Stimulated activated CD8-positive, alpha-beta memory T cell treated with anti-CD3 and anti-CD28 coated beads, Interleukin-12 subunit alpha, Interleukin-12 subunit beta, amount 100 ng/mL, for 24 hours (primary cell): ENCODE data around the gene JAZF1.

Source experiments
- DNase-seq: peaks from one replicate; pipeline ENCODE4 v3.0.0-alpha.2; 2020; ENCODE audit errors: extremely low read depth

Gene JAZF1

GRCh38 chr7:28136420-28136819 is 44.2 kb downstream of the JAZF1 start:
- DNase-seq, result no peak

- no peak for DNase-seq
These were observed 44.8 kb downstream of the JAZF1 start for GRCh38 chr7:28135760-28136159.

GRCh38 chr7:28135315-28135714 is 45.3 kb downstream of the JAZF1 start:
- no peak for DNase-seq

GRCh38 chr7:28133872-28134271 is 46.7 kb downstream of the JAZF1 start:
- DNase-seq, result no peak

- no peak for DNase-seq
These were observed 47.4 kb downstream of the JAZF1 start for GRCh38 chr7:28132959-28133870.

- no peak for DNase-seq
These were observed 50.3 kb downstream of the JAZF1 start for GRCh38 chr7:28130277-28130676.

GRCh38 chr7:28128608-28129007 is 52.0 kb downstream of the JAZF1 start:
- no peak for DNase-seq

GRCh38 chr7:28126410-28127041 is 54.1 kb downstream of the JAZF1 start:
- no peak for DNase-seq

- DNase-seq, result no peak
These were observed 54.9 kb downstream of the JAZF1 start for GRCh38 chr7:28125431-28126409.

- no peak for DNase-seq
These were observed 56.2 kb downstream of the JAZF1 start for GRCh38 chr7:28124413-28124812.

GRCh38 chr7:28123752-28124151 is 56.8 kb downstream of the JAZF1 start:
- DNase-seq, result no peak

- DNase-seq, result no peak
These were observed 59.1 kb downstream of the JAZF1 start for GRCh38 chr7:28121496-28121895.

- no peak for DNase-seq
These were observed 64.6 kb downstream of the JAZF1 start for GRCh38 chr7:28116041-28116440.

- no peak for DNase-seq
These were observed 65.3 kb downstream of the JAZF1 start for GRCh38 chr7:28115261-28115660.

GRCh38 chr7:28114056-28114455 is 66.5 kb downstream of the JAZF1 start:
- no peak for DNase-seq

- no peak for DNase-seq
These were observed 67.6 kb downstream of the JAZF1 start for GRCh38 chr7:28112883-28113540.

GRCh38 chr7:28112467-28112866 is 68.1 kb downstream of the JAZF1 start:
- DNase-seq, result no peak

GRCh38 chr7:28112012-28112411 is 68.6 kb downstream of the JAZF1 start:
- no peak for DNase-seq

- no peak for DNase-seq
These were observed 70.1 kb downstream of the JAZF1 start for GRCh38 chr7:28110427-28111012.

- no peak for DNase-seq
These were observed 71.8 kb downstream of the JAZF1 start for GRCh38 chr7:28108747-28109146.

- DNase-seq, result no peak
These were observed 72.6 kb downstream of the JAZF1 start for GRCh38 chr7:28107960-28108359.
